HK-2 (cell line): ENCODE measurements around the gene HSPBP1.

Experiments
- DNase-seq: peaks from one replicate; pipeline ENCODE4 v3.0.0-alpha.2; 2018; ENCODE audit not compliant: unreplicated experiment

The HSPBP1 gene

GRCh38 chr19:55216461-55217198, 63.3 kb downstream of the HSPBP1 start:
- DNase-seq, result peak; percentile 98

- DNase-seq, result no peak
Observed at GRCh38 chr19:55213547-55213946, 66.4 kb downstream of the HSPBP1 start.

DNA sequence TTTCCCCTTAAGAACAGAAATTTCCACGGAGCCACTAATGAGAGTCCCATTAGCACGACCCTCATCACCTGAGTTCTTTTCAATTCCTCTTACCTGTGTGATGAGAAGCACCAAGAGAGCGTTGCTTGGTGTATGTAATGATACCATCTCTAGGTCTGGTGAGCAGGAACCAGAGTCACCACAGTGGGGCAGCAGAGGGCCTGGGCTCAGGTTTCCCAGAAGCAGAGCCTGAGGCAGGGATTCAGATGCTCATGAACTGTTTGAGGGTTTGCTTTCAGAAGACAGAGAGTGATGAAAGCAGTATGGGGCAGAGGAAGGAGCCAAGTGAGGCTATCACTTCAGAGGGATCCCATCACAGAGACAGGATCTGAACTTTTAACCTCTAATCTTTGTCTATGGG, 67.5 kb downstream of the HSPBP1 start:
- no peak for DNase-seq
